IMR-90 (cell line): ENCODE results near the gene NXPE3. TPM values are rescaled to one million over a fixed set of nuclear protein-coding genes. Genes with fewer than 3 reads are reported as not detected.

ENCODE experiments used
- ATAC-seq: fragments of 200-7000 bp; cut with Tn5 transposase; 2 replicates; pipeline ENCODE4 v1.9.1; 2020; ENCODE audit warnings: low read depth, mild to moderate bottlenecking, moderate library complexity
- BruUV-seq: library from RNA; stranded (reverse); fragments of 400-500 nt; replicated peaks from 2 replicates; lab custom pipeline; 2021; lab: Mats Ljungman, UMichigan
- CTCF ChIA-PET: fragments of 300-600 bp; formaldehyde crosslinking; extraction: SDS; loops from one replicate; lab custom pipeline; 2021; ENCODE audit warnings: antibody characterized with exemption; lab: Yijun Ruan, JAX
- POLR2A ChIA-PET: fragments of 300-600 bp; sonication (Branson Sonifier 250); formaldehyde crosslinking; loops from one replicate; lab custom pipeline; 2022; ENCODE audit warnings: antibody characterized with exemption; ENCODE audit not compliant: unreplicated experiment; lab: Charles Lee
- DNase-seq: peaks from one replicate; pipeline ENCODE4 v3.0.0; 2013
- H2AFZ ChIP-seq: replicated peaks from 2 replicates; pipeline ENCODE3; 2013; ENCODE audit warnings: low read length, mild to moderate bottlenecking; ENCODE audit not compliant: poor library complexity
- H2AK5ac ChIP-seq: 2 replicates; pipeline ENCODE4 v1.6.1; 2013; ENCODE audit warnings: low read depth, low read length, inconsistent platforms
- H2AK9ac ChIP-seq: replicated peaks from 2 replicates; pipeline ENCODE3; 2013; ENCODE audit warnings: mild to moderate bottlenecking, low read depth, low read length, moderate library complexity; ENCODE audit not compliant: poor library complexity
- H2BK120ac ChIP-seq: 2 replicates; pipeline ENCODE4 v1.6.1; 2013; ENCODE audit warnings: low read depth, low read length, inconsistent platforms
- H2BK15ac ChIP-seq: 3 replicates; pipeline ENCODE4 v1.6.1; 2013; ENCODE audit warnings: low read depth, low read length, inconsistent platforms
- H2BK20ac ChIP-seq: 2 replicates; pipeline ENCODE4 v1.6.1; 2013; ENCODE audit warnings: low read depth, mild to moderate bottlenecking, inconsistent platforms, low read length, moderate library complexity
- H2BK5ac ChIP-seq: 2 replicates; pipeline ENCODE4 v1.6.1; 2013; ENCODE audit warnings: mild to moderate bottlenecking, low read depth, low read length, inconsistent platforms; ENCODE audit not compliant: poor library complexity, severe bottlenecking
- H3K14ac ChIP-seq: replicated peaks from 2 replicates; pipeline ENCODE4 v1.6.1; 2013; ENCODE audit warnings: low read depth, low read length, inconsistent platforms
- H3K18ac ChIP-seq: 2 replicates; pipeline ENCODE4 v1.6.1; 2013; ENCODE audit warnings: low read depth, low read length, control low read depth
- H3K23ac ChIP-seq: 2 replicates; pipeline ENCODE4 v1.6.1; 2013; ENCODE audit warnings: low read depth, low read length, inconsistent platforms
- H3K27ac ChIP-seq: 2 replicates; pipeline ENCODE4 v1.5.1; 2013; ENCODE audit warnings: mild to moderate bottlenecking, control low read depth, low read length; ENCODE audit not compliant: insufficient read depth
- H3K27me3 ChIP-seq: 2 replicates; pipeline ENCODE4 v1.6.1; 2013; ENCODE audit warnings: low read length; ENCODE audit not compliant: control insufficient read depth, insufficient read depth
- H3K36me3 ChIP-seq: 2 replicates; pipeline ENCODE4 v1.6.1; 2013; ENCODE audit warnings: low read length, mixed read lengths; ENCODE audit not compliant: control insufficient read depth, insufficient read depth
- H3K4ac ChIP-seq: 2 replicates; pipeline ENCODE4 v1.6.1; 2013; ENCODE audit warnings: low read depth, low read length, inconsistent platforms
- H3K4me1 ChIP-seq: 2 replicates; pipeline ENCODE4 v1.6.1; 2013; ENCODE audit warnings: low read length, mixed read lengths; ENCODE audit not compliant: control insufficient read depth, insufficient read depth
- H3K4me2 ChIP-seq: 2 replicates; pipeline ENCODE4 v1.6.1; 2013; ENCODE audit warnings: low read depth, mild to moderate bottlenecking, control low read depth, low read length, moderate library complexity
- H3K4me3 ChIP-seq: 2 replicates; pipeline ENCODE4 v1.5.1; 2013; ENCODE audit warnings: low read depth, mild to moderate bottlenecking, control low read depth, low read length, moderate library complexity; ENCODE audit not compliant: insufficient read depth
- H3K56ac ChIP-seq: 2 replicates; pipeline ENCODE4 v1.6.1; 2013; ENCODE audit warnings: low read length, inconsistent platforms; ENCODE audit not compliant: insufficient read depth; ENCODE audit errors: extremely low read depth
- H3K79me1 ChIP-seq, 2 experiments: 2 replicates each; pipeline ENCODE4 v1.6.1; 2013; ENCODE audit warnings: low read length in 2 of 2, inconsistent platforms in 1 of 2, low read depth in 1 of 2
- H3K9ac ChIP-seq: 2 replicates; pipeline ENCODE4 v1.6.1; 2013; ENCODE audit warnings: low read depth, low read length, control low read depth
- H3K9me1 ChIP-seq: 2 replicates; pipeline ENCODE4 v1.6.1; 2013; ENCODE audit warnings: low read length, inconsistent platforms; ENCODE audit not compliant: insufficient read depth
- H3K9me3 ChIP-seq: 2 replicates; pipeline ENCODE4 v1.6.1; 2013; ENCODE audit warnings: low read length; ENCODE audit not compliant: control insufficient read depth, insufficient read depth
- H4K20me1 ChIP-seq: 2 replicates; pipeline ENCODE4 v1.6.1; 2013; ENCODE audit warnings: low read length, inconsistent platforms; ENCODE audit not compliant: insufficient read depth
- H4K5ac ChIP-seq: 2 replicates; pipeline ENCODE4 v1.6.1; 2013; ENCODE audit warnings: mild to moderate bottlenecking, low read depth, low read length, control low read depth
- H4K8ac ChIP-seq, 2 experiments: 2 replicates each; pipeline ENCODE4 v1.6.1; 2013; ENCODE audit warnings: low read depth in 2 of 2, low read length in 2 of 2, control low read depth in 1 of 2, inconsistent platforms in 1 of 2
- H4K91ac ChIP-seq: 2 replicates; pipeline ENCODE4 v1.6.1; 2013; ENCODE audit warnings: low read depth, low read length, inconsistent platforms; ENCODE audit not compliant: insufficient read depth
- BHLHE40 ChIP-seq: fragments of 150-350 bp; IDR thresholded peaks from 2 replicates; pipeline ENCODE4 v1.6.1; 2016; ENCODE audit warnings: mild to moderate bottlenecking, low read depth, low read length
- CEBPB ChIP-seq: IDR thresholded peaks from 2 replicates; pipeline ENCODE4 v1.6.1; 2012; ENCODE audit warnings: low read depth, low read length, improper control_type of control experiment
- CHD1 ChIP-seq: IDR thresholded peaks from 2 replicates; pipeline ENCODE4 v1.6.1; 2012; ENCODE audit warnings: low read depth, low read length, improper control_type of control experiment
- ELK1 ChIP-seq: fragments of 150-350 bp; IDR thresholded peaks from 2 replicates; pipeline ENCODE4 v1.6.1; 2016; ENCODE audit warnings: low read depth, mild to moderate bottlenecking, low read length, moderate library complexity, borderline replicate concordance
- FOS ChIP-seq: fragments of 150-350 bp; IDR thresholded peaks from 2 replicates; pipeline ENCODE4 v1.6.1; 2016; ENCODE audit warnings: low read depth, low read length
- MAFK ChIP-seq: IDR thresholded peaks from 2 replicates; pipeline ENCODE4 v1.6.1; 2012; ENCODE audit warnings: low read depth, low read length, improper control_type of control experiment
- MAZ ChIP-seq: IDR thresholded peaks from 2 replicates; pipeline ENCODE4 v1.6.1; 2012; ENCODE audit warnings: low read depth, mild to moderate bottlenecking, low read length, improper control_type of control experiment, moderate library complexity, borderline replicate concordance
- MXI1 ChIP-seq: IDR thresholded peaks from 2 replicates; pipeline ENCODE4 v1.6.1; 2012; ENCODE audit warnings: low read depth, mild to moderate bottlenecking, low read length, moderate library complexity, borderline replicate concordance
- NFE2L2 ChIP-seq: fragments of 150-350 bp; IDR thresholded peaks from 2 replicates; pipeline ENCODE4 v1.6.1; 2016; ENCODE audit warnings: low read depth, mild to moderate bottlenecking, low read length
- RAD21 ChIP-seq: IDR thresholded peaks from 2 replicates; pipeline ENCODE4 v1.6.1; 2012; ENCODE audit warnings: low read length, improper control_type of control experiment
- RCOR1 ChIP-seq: IDR thresholded peaks from 2 replicates; pipeline ENCODE4 v1.6.1; 2012; ENCODE audit warnings: mild to moderate bottlenecking, low read length, improper control_type of control experiment; ENCODE audit not compliant: insufficient replicate concordance
- RFX5 ChIP-seq: IDR thresholded peaks from 2 replicates; pipeline ENCODE4 v1.8.0; 2012; ENCODE audit warnings: low read depth, mild to moderate bottlenecking, low read length, moderate library complexity
- SMC3 ChIP-seq: fragments of 150-350 bp; IDR thresholded peaks from 2 replicates; pipeline ENCODE4 v1.6.1; 2016; ENCODE audit warnings: low read depth, mild to moderate bottlenecking, antibody characterized with exemption, low read length, moderate library complexity
- USF2 ChIP-seq: fragments of 150-350 bp; IDR thresholded peaks from 2 replicates; pipeline ENCODE4 v1.6.1; 2017; ENCODE audit warnings: mild to moderate bottlenecking, antibody characterized with exemption, low read length, low read depth
- dilution Hi-C: fragments of 300-500 bp; cut with HindIII; formaldehyde crosslinking; loops from one replicate; pipeline ENCODE4 v1.14.3; 2018; ENCODE audit warnings: low sequenced_read_pairs; ENCODE audit not compliant: unreplicated experiment
- in situ Hi-C: fragments of 300-500 bp; cut with MboI; formaldehyde crosslinking; loops from 3 replicates; pipeline ENCODE4 v1.14.3; 2019; ENCODE audit warnings: low sequenced_read_pairs, inconsistent platforms, mixed read lengths
- intact Hi-C: fragments of 100-400 bp; cut with micrococcal nuclease; formaldehyde crosslinking; loops from 2 replicates; pipeline ENCODE4 v1.10.0; 2022
- polyA plus RNA-seq, 3 experiments: library from polyadenylated mRNA; depleted of rRNA; stranded (reverse); fragments of >200 nt; gene quantifications; 2 replicates each; pipeline ENCODE4 v1.2.3, GENCODE V29; 2012; ENCODE audit warnings: low replicate concordance in 1 of 3
- total RNA-seq: library from RNA; depleted of rRNA; stranded (reverse); fragments of >200 nt; gene quantifications from 2 replicates; pipeline ENCODE4 v1.2.3, GENCODE V29; 2012

NXPE3 gene
- total and polyA plus RNA-seq, 2 of the 4 experiments (the other 2 are of a cell fraction) = 20.0 to 23.8 TPM

- no peak for TF ChIP-seq ELK1
- TF ChIP-seq CHD1 = no peak
- no peak for TF ChIP-seq FOS
- TF ChIP-seq RFX5 = no peak
- no peak for TF ChIP-seq MAZ
- TF ChIP-seq MAFK = no peak
Observed at GRCh38 chr3:101838691-101839090, 59.7 kb downstream of the NXPE3 start (continued).

- dilution Hi-C loops (no loop called here), intact Hi-C loops (no loop called here), in situ Hi-C loops (no loop called here)
- Histone ChIP-seq H3K79me1 (peaks cover 12 to 17% of the 10 kb centered on the region in 2 experiments), H2BK20ac (no peak overlapping the region), H2AFZ (no peak overlapping the region), H3K9ac (no peak overlapping the region), H3K9me1 (no peaks in the 10 kb centered on the region), H3K4me1 (no peaks in the 10 kb centered on the region), H3K23ac (no peak overlapping the region), H3K27me3 (no peaks in the 10 kb centered on the region), H4K8ac (no peak overlapping the region), H4K91ac (no peak overlapping the region), H2BK120ac (no peak overlapping the region), H3K4me2 (no peak overlapping the region), H2AK5ac (no peak overlapping the region), H3K9me3 (no peaks in the 10 kb centered on the region; the same call in 1 of the 2 replicates), H3K27ac (no peak overlapping the region), H4K20me1 (no peaks in the 10 kb centered on the region), H3K56ac (no peak overlapping the region), H2BK15ac (no peak overlapping the region), H3K4me3 (no peak overlapping the region), H3K36me3 (no peaks in the 10 kb centered on the region), H3K14ac (no peak overlapping the region), H4K5ac (no peak overlapping the region), H2BK5ac (no peak overlapping the region), H2AK9ac (no peak overlapping the region), H3K4ac (no peak overlapping the region), H3K18ac (no peak overlapping the region)
- TF ChIP-seq MXI1 (no peak), CHD1 (no peak), RAD21 (no peak), SMC3 (no peak), RCOR1 (no peak), USF2 (no peak), CEBPB (no peak), ELK1 (no peak), FOS (no peak), BHLHE40 (no peak), NFE2L2 (no peak)
- ATAC-seq (no peak), DNase-seq (no peak)
- ChIA-PET POLR2A (no interaction called here), CTCF (no interaction called here)
- BruUV-seq = no TSS peak
Observed at GRCh38 chr3:101840066-101840465, 61.1 kb downstream of the NXPE3 start.
